HepG2 (cell line): ENCODE measurements around the gene SLC22A7. TPM values are rescaled to one million over a fixed set of nuclear protein-coding genes. Genes with fewer than 3 reads are reported as not detected.

ENCODE experiments used
- CENPT ChIP-seq: sonication (generic); formaldehyde crosslinking; IDR thresholded peaks from 2 replicates; pipeline ENCODE4 v1.8.0; 2022; ENCODE audit warnings: low read depth, mild to moderate bottlenecking, moderate library complexity, missing genetic modification reagents
- DZIP1 ChIP-seq: sonication (generic); formaldehyde crosslinking; IDR thresholded peaks from 2 replicates; pipeline ENCODE4 v1.5.0; 2020; ENCODE audit warnings: mild to moderate bottlenecking, missing genetic modification reagents
- ETV5 ChIP-seq: IDR thresholded peaks from 2 replicates; pipeline ENCODE4 v1.6.1; 2018; ENCODE audit warnings: missing biosample characterization, missing genetic modification reagents, inconsistent platforms, borderline replicate concordance
- HNRNPK ChIP-seq: fragments of 200-400 bp; formaldehyde crosslinking; IDR thresholded peaks from 2 replicates; pipeline ENCODE4 v1.6.1; 2018; ENCODE audit warnings: low read length, low read depth, moderate library complexity, mild to moderate bottlenecking; ENCODE audit not compliant: poor library complexity, severe bottlenecking
- KDM3A ChIP-seq: IDR thresholded peaks from 2 replicates; pipeline ENCODE4 v1.6.1; 2018; ENCODE audit warnings: low read depth, missing compliant biosample characterization
- MEF2D ChIP-seq: sonication (generic); formaldehyde crosslinking; IDR thresholded peaks from 2 replicates; pipeline ENCODE4 v1.5.1; 2020; ENCODE audit warnings: mild to moderate bottlenecking, missing genetic modification reagents
- NFE2 ChIP-seq: sonication (generic); formaldehyde crosslinking; IDR thresholded peaks from 2 replicates; pipeline ENCODE4 v1.4.0; 2020; ENCODE audit warnings: missing genetic modification reagents
- NPAS2 ChIP-seq: sonication (generic); formaldehyde crosslinking; IDR thresholded peaks from 2 replicates; pipeline ENCODE4 v1.8.0; 2022; ENCODE audit warnings: mild to moderate bottlenecking, missing genetic modification reagents, borderline replicate concordance
- RBFOX2 ChIP-seq: fragments of 200-400 bp; formaldehyde crosslinking; IDR thresholded peaks from 2 replicates; pipeline ENCODE4 v1.6.1; 2017; ENCODE audit warnings: low read depth, mild to moderate bottlenecking, low read length
- SKI ChIP-seq: fragments of 450-650 bp; IDR thresholded peaks from one replicate; pipeline ENCODE4 v1.6.1; 2018; ENCODE audit warnings: mild to moderate bottlenecking; ENCODE audit not compliant: partially characterized antibody
- SNRNP70 ChIP-seq: fragments of 200-400 bp; formaldehyde crosslinking; IDR thresholded peaks from 2 replicates; pipeline ENCODE4 v1.6.1; 2017; ENCODE audit warnings: mild to moderate bottlenecking, low read depth, low read length, moderate library complexity
- TEAD3 ChIP-seq: optimal IDR thresholded peaks from 2 replicates; pipeline ENCODE3; 2016; ENCODE audit warnings: borderline replicate concordance
- ZBTB25 ChIP-seq: IDR thresholded peaks from 2 replicates; pipeline ENCODE4 v1.6.1; 2018; ENCODE audit warnings: missing genetic modification reagents
- ZNF276 ChIP-seq: sonication (generic); formaldehyde crosslinking; IDR thresholded peaks from 2 replicates; pipeline ENCODE4 v1.4.0; 2020; ENCODE audit warnings: mild to moderate bottlenecking, low read depth, missing genetic modification reagents
- ZNF280B ChIP-seq: sonication (generic); formaldehyde crosslinking; IDR thresholded peaks from 2 replicates; pipeline ENCODE4 v1.5.0; 2020; ENCODE audit warnings: missing genetic modification reagents, mild to moderate bottlenecking, borderline replicate concordance
- ZNF512B ChIP-seq: sonication (generic); formaldehyde crosslinking; IDR thresholded peaks from 2 replicates; pipeline ENCODE4 v1.5.1; 2020; ENCODE audit warnings: missing genetic modification reagents, mild to moderate bottlenecking, borderline replicate concordance
- ZNF772 ChIP-seq: sonication (generic); formaldehyde crosslinking; IDR thresholded peaks from 2 replicates; pipeline ENCODE4 v1.5.0; 2020; ENCODE audit warnings: mild to moderate bottlenecking, missing genetic modification reagents
- polyA plus RNA-seq, 8 experiments: library from polyadenylated mRNA; depleted of rRNA in 3 of 8; stranded (reverse) in 7 of 8; unstranded in 1 of 8; fragments of >200 nt; fragmentation: Illumina TruSeq in 4 of 8; extraction: Trizol in 4 of 8; gene quantifications; 2 replicates each; pipeline versions ENCODE4 v1.2.1 to v1.2.3, GENCODE V29; 2011 to 2016; ENCODE audit warnings: low read depth in 4 of 8, missing spikeins in 1 of 8, mixed read lengths in 1 of 8; ENCODE audit not compliant: insufficient read depth in 1 of 8
- total RNA-seq, 5 experiments: library from RNA; depleted of rRNA; stranded (reverse); fragments of >200 nt; fragmentation: Illumina TruSeq; extraction: Trizol; gene quantifications; 2 replicates each; pipeline ENCODE4 v1.2.3, GENCODE V29; 2016; ENCODE audit warnings: low read depth in 1 of 5

SLC22A7 gene
- total and polyA plus RNA-seq, 2 of the 13 experiments (the other 11 are each of a cell fraction or from before 2014, with no cell fraction given) = 5.3 to 22.6 TPM

- TF ChIP-seq HNRNPK (no peak), TEAD3 (CRISPR knock-in tag) (no peak), MEF2D (0 out of 2 replicates have a peak, but pooled peaks have one; percentile 77), ETV5 (CRISPR knock-in tag) (peak; percentile 36; the same call in 1 of the 2 replicates), RBFOX2 (no peak), NFE2 (CRISPR knock-in tag) (no peak; the same call in 1 of the 2 replicates), ZNF512B (peak; percentile 88), ZNF276 (CRISPR knock-in tag) (0 out of 2 replicates have a peak, but pooled peaks have one; percentile 69), SNRNP70 (no peak), CENPT (no peak), NPAS2 (no peak), KDM3A (CRISPR knock-in tag) (peak; percentile 27; the same call in 1 of the 2 replicates), ZBTB25 (CRISPR knock-in tag) (peak; percentile 73; the same call in 1 of the 2 replicates), ZNF280B (no peak), DZIP1 (CRISPR knock-in tag) (no peak), SKI (no peak), ZNF772 (peak; percentile 86; the same call in 1 of the 2 replicates)
Measured at GRCh38 chr6:43263314-43264178, 34.5 kb upstream of the SLC22A7 start (continued).
